GM10248 (cell line): ENCODE data around the gene STK39.

Source experiments
- CTCF ChIA-PET: fragments of 300-600 bp; sonication (Branson Sonifier 250); formaldehyde crosslinking; extraction: SDS; loops from one replicate; lab custom pipeline; 2021; ENCODE audit warnings: antibody characterized with exemption; lab: Yijun Ruan, JAX
- POLR2A ChIA-PET: fragments of 350-650 bp; sonication (Branson Sonifier 250); formaldehyde crosslinking; extraction: SDS; loops from one replicate; lab custom pipeline; 2020; ENCODE audit warnings: antibody characterized with exemption; lab: Yijun Ruan, JAX
- DNase-seq: peaks from one replicate; pipeline ENCODE4 v3.0.0; 2012; ENCODE audit errors: extremely low spot score
- CTCF ChIP-seq: IDR thresholded peaks from 2 replicates; pipeline ENCODE4 v1.5.1; 2012; ENCODE audit warnings: mild to moderate bottlenecking, low read depth; ENCODE audit errors: extremely low read depth, missing control alignments, control extremely low read depth

Gene STK39

DNA sequence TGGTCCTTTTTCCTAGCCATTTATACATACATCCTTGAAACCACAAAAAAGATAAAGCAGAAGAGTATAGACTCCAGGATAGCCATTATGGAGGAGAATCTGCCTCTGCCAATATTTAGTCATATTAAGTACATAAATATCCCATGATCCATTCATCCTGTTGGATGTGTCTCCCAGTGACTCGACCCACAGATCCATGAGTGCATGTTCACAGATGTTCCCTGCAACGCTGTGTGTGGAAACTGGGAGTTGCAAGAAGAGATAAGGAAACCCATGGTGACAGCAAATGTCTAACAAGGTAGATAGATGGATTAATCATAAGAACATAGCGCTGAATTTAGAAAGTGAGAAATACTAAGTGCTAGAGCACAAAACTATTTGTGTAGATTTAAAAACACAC lies 34.5 kb downstream of the STK39 start:
- CTCF ChIA-PET = no interaction called here

DNA sequence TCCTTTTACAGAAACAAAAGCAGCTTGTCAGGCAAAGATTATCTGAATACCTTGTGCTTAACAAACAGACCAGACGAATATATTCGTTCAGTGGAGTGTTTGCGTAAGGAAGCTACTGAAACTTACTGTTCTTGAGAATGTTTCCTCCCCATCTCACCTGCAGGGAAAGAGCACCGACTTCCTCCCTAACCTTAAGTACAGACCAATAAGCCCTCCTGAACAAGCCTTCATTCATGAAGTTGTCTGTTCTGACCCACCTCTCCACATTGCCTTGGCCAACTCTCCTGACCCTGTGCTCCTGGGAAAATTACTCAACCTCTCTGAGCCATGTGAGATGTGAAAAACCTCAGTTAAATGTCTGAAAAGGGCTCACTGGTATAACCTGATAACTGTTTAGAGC lies 35.2 kb downstream of the STK39 start:
- DNase-seq = no peak
- ChIA-PET CTCF (no interaction called here), POLR2A (no interaction called here)
- no peak for TF ChIP-seq CTCF

More for the DNA sequence above, 34.5 kb downstream of the STK39 start:
- POLR2A ChIA-PET = no interaction called here
- no peak for TF ChIP-seq CTCF
- DNase-seq = no peak

DNA sequence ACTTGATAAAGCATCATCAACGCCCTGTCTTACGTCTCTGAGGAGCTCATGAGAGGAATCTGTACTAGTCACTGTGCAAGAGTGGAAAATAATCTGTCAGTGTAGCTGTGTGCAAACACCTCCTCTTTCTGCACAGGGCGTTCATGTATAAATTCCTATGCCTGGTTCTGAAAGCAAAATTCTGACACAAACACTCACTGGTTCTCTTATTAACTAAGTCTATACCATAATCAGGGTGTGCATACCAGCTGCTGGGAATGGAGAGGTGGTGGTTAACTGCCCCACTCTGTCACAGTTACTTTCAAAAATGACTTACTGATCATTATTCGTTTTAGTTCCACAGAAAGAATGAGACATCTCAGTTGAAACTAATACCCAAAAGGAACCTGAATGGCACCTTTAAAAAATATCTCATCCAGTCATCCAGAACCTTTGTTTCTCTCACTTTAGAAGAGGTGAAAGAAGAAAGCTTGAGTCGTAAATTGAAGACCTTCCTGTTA lies 35.7 kb downstream of the STK39 start:
- POLR2A ChIA-PET = no interaction called here
- CTCF ChIA-PET = no interaction called here
- DNase-seq = no peak
- no peak for TF ChIP-seq CTCF

- CTCF ChIA-PET = no interaction called here
- DNase-seq = no peak
- POLR2A ChIA-PET = no interaction called here
- no peak for TF ChIP-seq CTCF
Measured at GRCh38 chr2:168210895-168211570, 36.4 kb downstream of the STK39 start.

- TF ChIP-seq CTCF = no peak
- POLR2A ChIA-PET = no interaction called here
- no peak for DNase-seq
- CTCF ChIA-PET = no interaction called here
Measured at GRCh38 chr2:168210216-168210894, 37.0 kb downstream of the STK39 start.

GRCh38 chr2:168208652-168209051 lies 38.7 kb downstream of the STK39 start:
- no peak for TF ChIP-seq CTCF
- no peak for DNase-seq
- ChIA-PET POLR2A (no interaction called here), CTCF (no interaction called here)
